ENCODE measurements around the gene MRPL37.
A peak's percentile ranks its signal among the peaks of the same experiment; 100 is the strongest.

MRPL37 gene

DNA sequence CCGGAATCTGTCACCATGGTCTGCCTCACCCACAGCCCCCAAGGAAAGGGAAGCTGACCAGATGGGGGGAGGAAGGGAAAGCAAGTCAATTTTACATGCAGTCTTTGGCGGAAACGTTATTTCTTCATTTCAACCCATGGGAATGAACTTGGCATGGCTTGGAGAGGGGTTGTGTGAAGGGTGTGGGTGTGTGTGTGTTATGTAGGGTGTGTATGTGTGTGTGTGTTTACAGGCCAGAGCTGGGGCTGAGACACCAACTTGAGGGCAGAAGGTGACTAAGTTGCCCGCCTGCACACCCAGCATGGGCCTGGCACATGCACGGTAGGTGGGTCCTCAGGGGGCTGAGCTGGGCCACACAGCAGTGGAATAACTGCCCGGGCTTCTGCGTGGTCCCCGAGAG is 65.2 kb downstream of the MRPL37 start:
- Mint-ChIP-seq H3K36me3 (peaks cover 14% of the 10 kb centered on the region), H3K9me3 (no peaks in the 10 kb centered on the region), H3K4me1 (peaks cover 26% of the 10 kb centered on the region), H3K27ac (peak overlapping the region; percentile 33), H3K4me3 (no peak overlapping the region), H3K27me3 (no peaks in the 10 kb centered on the region)
- CTCF ChIA-PET, result no interaction called here
- no peak for DNase-seq

DNA sequence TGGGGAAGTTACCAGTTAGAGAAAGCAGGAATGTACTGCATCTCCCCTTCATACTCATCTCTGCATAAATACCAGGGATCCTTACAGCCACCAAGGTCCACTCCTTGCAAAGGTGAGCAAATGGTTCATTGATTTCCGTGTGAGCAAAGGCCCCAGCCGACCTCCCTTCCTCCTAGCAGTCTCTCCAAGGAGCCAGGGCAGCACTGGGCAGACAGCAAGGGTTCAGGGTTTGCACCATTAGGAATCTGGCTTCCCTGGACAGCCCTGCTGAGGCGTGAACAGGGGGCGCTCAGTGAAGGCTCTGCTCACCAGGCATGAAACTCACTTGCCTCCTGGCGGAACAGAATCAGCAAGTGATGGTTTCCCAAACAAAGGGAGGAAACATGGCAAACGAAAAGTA is 65.7 kb downstream of the MRPL37 start:
- Mint-ChIP-seq H3K27ac (peak overlapping the region; percentile 33), H3K4me3 (no peak overlapping the region), H3K4me1 (peaks cover 30% of the 10 kb centered on the region), H3K9me3 (no peaks in the 10 kb centered on the region), H3K36me3 (peaks cover 14% of the 10 kb centered on the region), H3K27me3 (no peaks in the 10 kb centered on the region)
- CTCF ChIA-PET, result no interaction called here
- DNase-seq, result no peak

DNA sequence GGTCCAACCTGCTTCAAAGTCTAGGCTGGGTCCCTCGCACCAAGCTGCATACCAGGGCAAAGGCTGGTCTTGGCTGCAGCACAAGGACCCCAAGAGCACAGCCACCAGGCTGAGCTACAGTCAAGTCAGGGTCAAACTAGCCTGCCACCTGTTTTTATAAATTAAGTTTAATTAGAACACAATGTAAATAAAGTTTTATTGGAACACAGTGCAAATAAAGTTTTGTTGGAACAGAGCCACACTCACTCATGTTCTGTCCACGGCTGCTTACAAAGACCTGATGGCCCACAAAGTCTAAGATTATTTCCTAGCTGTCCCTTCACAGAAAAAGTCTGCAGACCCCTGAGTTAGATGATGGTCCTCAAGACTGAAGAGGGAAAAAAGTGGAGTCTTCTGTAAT is 66.2 kb downstream of the MRPL37 start:
- Mint-ChIP-seq H3K9me3 (no peaks in the 10 kb centered on the region), H3K36me3 (peaks cover 13% of the 10 kb centered on the region), H3K4me3 (no peak overlapping the region), H3K27ac (no peak overlapping the region), H3K4me1 (peaks cover 30% of the 10 kb centered on the region), H3K27me3 (no peaks in the 10 kb centered on the region)
- no peak for DNase-seq
- CTCF ChIA-PET, result no interaction called here

DNA sequence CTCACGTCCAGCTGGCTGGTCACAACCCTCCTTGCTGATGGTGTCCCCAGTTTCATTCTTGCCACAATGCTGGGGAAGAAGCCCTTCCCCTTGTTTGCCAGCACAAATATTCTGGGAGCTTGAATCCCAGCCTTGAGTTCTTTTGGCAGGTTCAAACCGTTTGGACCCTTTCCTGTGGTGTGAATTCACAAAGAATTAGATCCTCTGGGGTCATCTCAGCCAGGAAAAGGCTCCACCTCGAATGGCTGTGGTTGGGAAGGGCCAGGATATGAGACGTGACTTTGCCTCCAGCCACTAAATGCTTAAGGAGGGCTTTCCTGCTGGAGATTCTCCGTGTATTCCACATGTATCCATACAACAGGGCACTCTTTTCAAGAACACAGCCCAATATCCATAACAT is 66.9 kb downstream of the MRPL37 start:
- no peak for DNase-seq
- Mint-ChIP-seq H3K9me3 (no peaks in the 10 kb centered on the region), H3K27me3 (no peaks in the 10 kb centered on the region), H3K4me1 (peaks cover 26% of the 10 kb centered on the region), H3K27ac (no peak overlapping the region), H3K4me3 (no peak overlapping the region), H3K36me3 (peaks cover 10% of the 10 kb centered on the region)
- CTCF ChIA-PET, result no interaction called here
